ENCODE results near the gene ADM2.

The ADM2 gene

DNA sequence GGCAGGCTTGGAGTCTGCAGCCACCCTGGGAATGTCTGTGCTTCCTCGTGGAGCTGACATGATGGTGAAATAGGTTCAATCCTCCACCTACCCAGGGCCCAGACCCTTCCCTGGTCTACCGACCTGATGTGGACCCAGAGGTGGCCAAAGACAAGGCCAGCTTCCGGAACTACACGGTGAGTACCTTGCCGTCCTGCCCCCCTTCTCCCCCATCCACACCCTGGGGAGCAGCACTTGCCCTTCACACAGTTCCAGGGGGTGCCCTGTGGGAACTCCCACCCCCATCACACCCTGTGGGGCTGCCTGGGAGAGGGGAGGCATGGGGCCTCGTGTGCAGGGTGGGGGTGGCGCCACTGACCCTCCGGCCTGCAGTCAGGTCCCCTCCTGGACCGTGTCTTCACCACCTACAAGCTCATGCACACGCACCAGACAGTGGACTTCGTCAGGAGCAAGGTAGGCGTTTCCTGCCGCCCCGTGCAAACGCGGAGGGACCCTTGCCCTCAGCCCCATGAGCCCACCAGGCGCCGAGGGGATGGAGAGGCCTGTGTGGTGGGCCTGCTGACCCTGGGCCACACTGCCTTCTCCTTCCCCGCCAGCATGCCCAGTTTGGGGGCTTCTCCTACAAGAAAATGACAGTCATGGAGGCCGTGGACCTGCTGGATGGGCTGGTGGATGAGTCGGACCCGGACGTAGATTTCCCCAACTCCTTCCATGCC, 6.1 kb downstream of the ADM2 start:
- DNase-seq, result no peak

DNA sequence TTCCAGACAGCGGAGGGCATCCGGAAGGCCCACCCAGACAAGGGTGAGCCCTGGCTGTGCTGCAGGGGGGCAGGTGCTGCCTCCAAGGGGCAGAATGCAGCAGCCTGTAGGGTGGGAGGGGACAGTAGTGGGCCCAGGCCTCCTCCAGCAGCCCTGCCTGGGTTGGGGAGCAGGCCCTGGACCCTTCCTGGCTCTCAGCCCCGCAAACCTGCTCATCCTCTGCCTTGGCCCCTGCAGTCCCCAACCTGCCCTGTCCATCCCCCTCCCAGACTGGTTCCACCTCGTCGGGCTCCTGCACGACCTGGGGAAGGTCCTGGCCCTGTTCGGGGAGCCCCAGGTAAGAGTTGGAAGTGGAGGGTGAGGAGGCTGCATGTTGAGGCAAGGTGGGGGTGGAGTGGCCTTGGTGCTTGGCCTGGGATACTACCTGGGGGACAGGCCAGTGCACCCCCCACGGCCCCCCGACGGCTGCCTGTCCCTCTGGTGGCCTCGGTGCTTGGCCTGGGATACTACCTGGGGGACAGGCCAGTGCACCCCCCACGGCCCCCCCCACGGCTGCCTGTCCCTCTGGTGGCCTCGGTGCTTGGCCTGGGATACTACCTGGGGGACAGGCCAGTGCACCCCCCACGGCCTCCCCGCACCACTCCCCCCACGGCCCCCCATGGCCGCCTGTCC, 6.8 kb downstream of the ADM2 start:
- DNase-seq, result no peak

DNA sequence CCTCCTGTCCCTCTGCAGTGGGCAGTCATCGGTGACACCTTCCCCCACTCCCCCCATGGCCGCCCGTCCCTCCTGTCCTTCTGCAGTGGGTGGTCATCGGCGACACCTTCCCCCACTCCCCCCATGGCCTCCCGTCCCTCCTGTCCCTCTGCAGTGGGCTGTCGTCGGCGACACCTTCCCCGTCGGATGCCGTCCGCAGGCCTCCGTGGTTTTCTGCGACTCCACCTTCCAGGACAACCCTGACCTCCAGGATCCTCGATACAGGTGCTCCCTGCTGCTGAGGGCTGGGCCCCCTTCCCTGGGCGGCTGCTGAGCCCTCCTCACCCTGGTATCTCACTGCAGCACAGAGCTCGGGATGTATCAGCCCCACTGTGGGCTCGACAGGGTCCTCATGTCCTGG, 7.5 kb downstream of the ADM2 start:
- no peak for DNase-seq

DNA sequence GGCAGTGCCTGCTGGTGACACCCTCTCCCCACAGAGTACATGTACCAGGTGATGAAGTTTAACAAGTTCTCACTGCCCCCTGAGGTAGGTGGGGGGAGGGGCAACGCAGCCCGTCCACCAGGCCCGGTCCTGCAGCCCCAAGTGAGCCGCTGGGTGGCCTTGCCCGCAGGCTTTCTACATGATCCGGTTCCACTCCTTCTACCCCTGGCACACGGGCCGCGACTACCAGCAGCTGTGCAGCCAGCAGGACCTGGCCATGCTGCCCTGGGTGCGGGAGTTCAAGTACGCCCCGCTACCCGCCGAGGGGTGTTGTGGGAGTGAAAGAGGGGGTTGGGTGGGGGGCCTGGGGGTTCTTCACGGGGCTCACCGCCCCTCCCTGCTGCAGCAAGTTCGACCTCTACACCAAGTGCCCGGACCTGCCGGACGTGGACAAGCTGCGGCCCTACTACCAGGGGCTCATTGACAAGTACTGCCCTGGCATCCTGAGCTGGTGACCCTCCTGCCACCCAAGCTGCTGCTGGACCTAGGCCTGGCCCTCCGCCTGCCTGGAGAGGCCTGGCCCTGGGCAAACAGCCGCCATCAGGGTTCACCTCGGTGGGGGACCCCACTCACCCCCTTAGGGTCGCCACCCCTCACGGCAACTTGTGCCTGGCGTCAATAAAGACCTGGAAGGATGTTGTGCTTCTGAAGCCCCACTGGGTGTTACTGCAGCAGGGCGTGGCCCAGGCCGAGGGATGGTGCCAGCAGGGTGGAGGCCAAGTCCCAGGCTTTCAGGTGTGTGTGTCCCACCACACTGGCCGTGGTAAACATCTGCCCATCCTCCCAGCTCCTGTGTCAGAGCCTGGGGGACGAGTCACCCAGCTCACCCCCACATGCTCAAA, 8.3 kb downstream of the ADM2 start:
- no peak for DNase-seq

DNA sequence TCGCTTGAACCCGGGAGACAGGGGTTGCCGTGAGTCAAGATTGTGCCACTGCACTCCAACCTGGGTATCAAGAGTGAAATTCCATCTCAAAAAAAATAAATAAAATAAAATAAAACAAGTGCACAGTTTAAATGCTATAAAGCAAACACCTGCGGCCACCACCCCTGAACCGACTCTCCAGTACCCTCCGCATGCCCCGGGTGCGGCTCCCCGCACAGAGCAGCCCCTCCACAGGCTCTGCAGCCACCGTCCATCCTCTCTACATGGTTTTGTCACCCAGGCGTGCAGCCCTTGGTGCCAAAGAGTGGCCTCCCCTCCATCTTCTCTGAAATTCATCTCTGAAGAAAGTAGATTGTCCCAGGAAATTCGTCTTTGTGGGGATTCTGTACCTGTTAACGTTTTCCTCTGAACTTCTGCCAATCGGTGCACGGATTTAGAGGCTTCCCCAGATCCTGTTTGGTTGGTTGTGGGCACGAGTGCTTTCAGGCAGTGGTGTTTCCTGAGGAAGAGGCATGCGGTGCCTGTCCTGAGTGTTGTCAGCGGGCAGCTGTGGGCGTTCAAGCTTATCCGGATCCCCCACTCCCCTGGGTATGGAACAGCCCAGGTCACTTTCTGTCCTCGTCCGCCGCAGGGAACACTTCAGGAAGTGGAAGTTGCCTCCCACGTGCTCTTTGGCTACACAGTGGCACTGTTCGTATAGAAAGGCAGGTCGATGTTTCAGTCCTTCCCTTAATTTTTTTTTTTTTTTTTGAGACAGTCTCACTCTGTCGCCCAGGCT, 9.4 kb downstream of the ADM2 start:
- DNase-seq, result no peak

DNA sequence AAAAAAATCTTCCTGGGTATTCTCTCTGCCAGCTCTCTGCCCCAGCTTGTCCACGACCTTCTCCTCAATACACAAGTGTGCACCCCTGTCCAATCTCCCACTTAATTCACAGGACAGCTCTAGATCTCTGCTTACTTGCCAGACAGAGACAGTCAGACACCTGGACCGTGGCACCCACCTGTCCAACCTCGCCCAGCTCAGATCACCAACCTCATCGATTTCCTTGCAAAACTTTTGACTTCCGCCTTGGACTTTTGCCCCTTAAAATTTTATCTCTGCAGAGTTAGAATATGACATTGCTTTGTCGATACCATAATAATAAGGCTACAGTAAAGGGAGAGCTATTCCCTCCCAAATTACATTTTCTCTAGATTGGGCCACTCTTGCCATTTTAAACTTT, 15.8 kb downstream of the ADM2 start:
- DNase-seq, result no peak

DNA sequence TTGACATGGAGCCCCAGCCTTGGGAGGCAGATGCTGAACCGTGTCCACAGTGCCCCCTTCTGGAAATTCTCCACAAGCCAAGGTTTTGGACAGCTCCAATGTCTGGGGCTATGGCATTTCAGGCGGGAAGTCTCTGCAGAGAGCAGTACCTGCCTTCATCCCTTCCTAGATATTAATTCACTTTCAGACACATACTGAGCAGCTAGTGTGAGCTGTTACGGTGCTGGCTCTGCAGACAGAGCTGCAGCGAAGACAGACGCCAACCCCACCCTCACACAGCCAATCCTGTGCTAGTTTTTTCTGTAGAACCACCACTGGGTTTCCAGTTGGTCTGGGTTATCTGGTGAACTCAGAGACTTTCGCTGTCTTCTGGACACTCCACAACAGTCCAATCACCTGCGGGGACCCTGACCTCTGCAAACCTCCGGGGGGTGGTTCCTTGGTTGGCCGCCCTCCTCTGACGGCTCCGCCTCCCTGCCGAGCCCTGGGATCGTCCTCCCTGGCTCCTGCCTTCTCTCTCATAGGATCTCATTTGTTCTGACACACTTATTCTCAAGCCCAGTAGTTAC, 17.1 kb downstream of the ADM2 start:
- DNase-seq, result peak; percentile 81

DNA sequence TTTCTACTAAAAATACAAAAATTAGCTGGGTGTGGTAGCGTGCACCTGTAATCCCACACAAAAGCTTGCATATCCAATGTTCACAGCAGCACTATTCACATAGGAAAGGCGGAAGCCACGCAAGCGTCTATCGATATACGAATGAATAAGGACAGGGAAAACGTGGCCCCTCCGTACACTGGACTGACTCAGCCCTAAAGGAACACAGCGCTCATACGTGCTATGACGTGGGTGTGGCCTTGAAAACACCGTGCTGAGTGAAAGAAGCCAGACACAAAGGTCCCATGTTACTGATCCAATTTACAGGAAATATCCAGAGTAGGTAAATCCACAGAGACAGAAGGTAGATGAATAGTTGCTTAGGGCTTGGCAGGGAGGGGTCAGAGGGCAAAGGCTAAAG, 19.1 kb downstream of the ADM2 start:
- DNase-seq, result no peak

DNA sequence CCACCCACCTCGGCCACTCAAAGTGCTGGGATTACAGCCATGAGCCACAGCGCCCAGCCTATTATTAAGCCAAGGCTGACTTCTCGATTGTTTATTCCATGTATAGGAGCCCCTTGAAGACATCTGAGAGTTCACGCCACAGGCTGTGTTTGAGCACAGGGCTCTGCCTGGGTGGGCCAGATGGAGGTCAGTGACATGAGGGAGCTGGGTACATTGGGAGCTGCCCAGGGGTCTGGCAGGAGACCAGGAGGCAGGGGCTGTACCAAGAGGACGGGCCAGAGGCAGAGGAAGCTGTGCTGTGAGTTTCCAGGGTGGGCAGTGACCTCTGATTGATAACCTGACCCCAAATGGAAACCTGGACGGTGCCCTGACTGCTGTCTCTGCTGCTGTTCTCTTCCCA, 20.8 kb downstream of the ADM2 start:
- no peak for DNase-seq

DNA sequence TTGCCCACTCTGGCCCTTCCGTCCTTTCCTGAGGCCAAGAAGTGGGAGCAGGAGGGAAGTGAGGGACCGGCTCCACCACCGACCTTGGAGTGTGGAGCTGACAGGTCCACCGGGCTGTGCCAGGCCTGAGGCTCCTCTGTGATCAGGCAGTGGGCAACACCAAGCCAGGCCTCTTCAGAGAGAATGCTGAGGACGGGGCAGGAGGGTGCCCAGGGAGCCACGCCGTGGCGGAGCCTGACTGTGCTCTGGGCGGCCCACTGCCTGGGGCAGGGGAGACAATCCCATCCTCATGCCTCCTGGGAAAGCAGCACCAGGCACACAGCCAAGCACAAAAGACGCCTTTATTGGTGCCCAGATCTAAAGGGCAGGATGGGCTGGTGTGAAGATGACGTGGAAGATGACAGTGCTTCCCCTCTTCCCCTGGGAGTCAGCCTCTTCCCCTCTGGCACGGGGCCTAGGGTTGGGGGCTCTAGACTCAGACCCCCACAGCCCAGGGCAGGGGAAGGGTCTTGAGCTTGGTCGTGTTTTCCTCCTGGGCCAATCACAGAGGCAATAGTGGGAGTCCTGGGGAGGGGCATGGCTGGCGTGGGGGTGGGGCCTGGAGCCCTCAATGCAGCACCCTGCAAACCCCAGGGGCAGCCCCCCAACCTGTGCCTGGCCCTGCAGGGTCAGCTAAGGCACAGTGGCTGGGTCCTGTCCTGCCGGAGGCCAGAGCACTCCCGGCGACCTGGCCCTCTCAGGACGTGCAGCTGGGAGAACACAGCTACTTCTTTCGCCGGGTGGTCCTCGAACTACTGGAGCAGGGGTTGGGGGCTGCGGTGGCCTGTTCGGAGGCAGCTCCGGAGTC, 21.5 kb downstream of the ADM2 start:
- DNase-seq, result no peak

DNA sequence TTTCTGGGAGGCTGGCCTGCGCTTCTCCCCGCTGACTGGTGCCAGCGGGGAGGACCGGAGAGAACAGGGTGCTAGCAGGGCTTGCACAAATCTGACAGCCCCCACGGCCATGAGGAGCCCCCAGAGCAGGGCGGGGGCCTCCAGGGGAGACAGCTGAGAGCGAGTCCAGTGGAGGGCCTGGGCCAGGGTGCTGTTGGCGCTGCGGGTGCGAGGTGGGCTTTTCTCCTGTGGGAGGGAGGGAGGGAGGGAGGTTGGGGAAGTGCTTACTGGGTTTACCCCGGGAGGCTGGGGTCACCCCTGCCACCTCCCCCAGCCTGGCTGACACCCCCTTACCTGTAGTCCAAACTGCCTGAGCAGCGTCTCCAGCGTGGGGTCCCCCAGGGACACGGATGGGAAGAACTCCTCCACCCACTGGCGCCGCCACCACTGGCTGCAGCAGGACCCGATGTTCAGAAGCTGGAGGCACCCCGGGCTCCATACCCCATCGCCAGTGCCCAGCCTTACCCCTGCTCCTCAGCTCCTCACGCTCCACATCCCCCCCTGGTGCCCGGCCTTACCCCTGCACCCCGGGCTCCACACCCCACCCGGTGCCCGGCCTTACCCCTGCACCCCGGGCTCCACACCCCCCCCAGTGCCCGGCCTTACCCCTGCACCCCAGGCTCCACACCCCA, 22.3 kb downstream of the ADM2 start:
- peak; percentile 26 for DNase-seq

DNA sequence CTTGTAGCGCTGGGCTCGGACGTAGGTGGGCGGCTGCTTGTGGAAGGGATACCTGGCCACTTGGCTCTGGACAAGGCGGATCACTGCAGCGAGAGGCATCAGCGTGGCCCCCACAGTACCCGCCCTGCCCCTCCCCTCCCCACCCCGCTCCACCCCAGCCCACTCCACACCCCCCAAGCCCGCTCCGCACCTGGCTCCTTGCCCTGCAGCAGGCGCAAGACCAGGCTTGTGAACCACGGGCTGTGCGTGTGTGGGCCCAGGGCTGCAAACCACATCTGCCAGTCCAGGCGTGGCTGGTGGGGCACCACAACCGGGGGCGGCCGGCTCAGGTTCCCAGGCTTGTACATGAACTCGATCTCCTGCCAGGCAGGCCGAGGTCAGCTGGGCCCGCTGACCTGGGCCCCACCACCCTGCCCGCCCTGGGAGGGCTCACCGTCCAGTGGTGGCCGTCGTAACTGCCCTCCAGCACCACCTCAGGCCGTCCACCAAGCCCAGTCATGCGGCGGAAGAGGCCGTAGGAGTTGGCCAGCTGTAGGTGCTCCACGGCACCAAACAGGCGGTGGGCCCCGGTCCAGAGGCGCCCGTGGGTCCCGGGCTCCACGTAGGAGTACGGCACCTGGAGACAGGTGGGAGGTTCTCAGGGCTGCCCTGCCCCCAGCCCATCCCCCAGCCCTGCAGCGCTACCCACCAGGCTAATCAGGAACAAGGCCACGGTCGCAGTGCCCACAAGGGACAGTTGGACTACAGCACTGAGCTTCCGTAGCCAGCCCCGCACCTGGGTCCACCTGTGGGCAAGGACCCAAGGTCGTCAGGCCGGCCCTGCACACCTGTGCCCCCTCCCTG, 23.2 kb downstream of the ADM2 start:
- no peak for DNase-seq

DNA sequence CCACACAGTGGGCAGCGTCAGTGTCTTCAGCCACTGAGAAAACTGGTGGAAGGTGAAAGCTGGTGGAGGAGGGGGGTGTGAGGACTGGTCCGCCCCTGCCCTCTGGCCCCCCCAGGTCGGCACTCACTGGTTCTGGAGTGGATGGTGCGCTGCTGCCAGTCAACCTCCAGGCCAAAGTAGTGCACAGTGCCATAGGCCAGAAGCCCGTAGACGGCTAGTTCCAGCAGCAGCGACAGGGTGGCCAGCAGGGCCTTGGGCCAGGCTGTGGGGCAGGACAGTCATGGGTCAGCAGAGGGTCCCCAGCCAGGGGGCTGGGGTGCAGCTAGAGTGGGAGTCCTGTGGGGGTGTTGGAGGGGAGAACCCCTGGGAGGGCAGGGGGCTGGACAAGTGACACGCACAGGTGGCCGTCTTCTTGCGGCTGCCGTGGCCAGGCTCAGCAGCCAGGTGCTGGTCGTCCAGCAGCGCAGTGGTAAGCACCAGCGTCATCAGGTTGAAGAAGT, 24.0 kb downstream of the ADM2 start:
- no peak for DNase-seq

DNA sequence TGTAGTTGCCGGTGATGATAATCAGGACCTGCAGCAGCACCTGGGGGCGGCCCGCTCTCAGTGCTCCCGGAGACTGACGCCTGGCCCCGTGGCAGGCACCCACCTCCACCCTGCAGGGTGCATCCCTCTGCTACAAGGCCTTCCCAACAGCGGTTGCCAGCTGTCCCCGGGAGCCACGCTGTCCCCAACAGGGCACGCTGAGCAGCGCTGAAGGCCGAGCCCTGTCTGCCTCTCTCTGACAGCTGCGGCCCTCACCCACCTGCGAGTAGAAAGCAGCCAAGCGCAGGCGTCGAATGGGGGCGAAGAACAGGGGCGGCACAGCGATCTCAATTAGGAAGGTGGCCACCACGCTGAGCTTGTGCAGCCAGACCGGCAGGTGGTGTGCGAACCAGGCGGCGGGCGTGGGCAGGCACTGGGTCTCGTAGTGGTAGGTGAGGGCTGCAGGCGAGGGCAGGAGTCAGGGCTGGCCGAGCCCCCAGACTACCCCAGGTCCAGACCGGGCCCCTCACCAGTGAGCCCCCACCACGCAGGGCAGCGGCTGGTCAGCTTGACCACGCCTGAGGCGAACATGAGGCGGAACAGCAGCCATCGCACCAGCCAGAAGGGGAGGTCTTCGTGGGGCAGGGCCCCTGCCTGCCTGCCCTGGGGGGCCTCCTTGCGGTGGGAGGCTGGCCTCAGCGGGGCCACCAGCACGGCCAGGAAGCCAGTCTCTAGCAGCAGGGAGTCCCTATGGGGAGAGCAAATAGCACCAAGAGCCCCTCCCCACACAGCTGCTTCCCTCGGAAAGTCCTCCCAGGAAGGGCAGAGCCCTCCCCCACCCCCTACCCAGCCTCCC, 24.6 kb downstream of the ADM2 start:
- DNase-seq, result no peak

DNA sequence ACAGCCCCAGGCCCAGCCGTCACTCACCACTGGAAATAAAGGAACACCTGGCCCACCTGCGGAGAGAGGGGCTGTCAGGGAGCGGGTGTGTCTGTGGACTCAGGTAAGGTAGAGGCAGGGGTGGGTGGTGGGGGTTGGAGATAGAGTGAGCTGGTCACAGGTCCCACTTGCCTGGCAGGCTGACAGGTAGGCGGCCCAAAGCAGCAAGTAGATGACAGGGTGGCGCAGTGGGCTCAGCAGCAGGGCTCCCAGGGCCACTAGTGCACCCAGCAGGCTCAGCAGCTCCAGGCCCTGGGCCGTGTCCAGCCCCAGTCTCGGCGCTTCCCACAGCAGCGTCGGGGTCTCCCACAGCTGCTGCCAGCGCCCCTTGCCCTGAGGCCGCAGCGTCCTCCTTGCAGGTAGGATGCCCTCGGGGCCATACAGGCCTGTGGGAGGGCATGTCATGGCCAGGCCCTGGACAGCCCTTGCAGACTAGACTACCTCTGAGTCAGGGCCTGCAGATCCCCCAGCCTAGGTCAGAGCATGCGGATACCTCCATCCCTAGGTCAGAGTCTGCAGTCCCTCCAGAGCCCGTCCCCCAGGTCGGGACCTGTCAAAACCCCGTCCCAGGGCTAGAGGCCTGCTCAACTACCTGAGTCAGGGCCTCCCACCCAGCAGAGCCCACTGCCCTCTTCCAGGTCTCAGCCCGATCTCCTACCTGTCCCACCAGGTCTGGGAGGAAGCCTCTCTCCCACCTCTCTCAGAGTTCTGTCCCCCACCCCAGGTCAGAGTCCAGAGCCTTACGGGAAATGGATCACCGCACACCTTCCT, 25.5 kb downstream of the ADM2 start:
- DNase-seq, result no peak

DNA sequence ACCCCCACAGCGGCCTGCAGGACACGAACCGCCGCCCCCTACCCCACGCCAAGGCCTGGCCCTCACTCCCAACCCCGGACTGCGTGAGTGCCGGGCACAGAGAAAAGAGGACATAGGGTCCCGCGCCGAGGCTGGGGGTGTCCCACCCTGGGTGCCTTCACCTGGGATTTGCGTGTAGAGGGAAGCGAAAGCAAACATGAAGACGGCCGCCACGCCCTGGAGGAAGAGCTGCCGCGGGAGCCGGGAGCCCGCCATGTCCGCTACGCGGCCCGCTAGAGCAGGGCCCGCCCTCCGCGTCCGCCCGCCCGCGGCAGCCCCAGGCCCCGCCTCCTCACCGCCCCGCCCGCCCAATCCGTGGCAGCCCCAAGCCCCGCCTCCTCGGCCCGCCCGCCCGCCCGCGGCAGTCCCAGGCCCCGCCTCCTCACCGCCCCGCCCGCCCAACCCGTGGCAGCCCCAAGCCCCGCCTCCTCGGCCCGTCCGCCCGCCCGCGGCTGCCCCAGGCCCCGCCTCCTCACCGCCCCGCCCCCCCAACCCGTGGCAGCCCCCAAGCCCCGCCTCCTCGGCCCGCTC, 26.2 kb downstream of the ADM2 start, which contains the start of gene LMF2:
TSS of gene LMF2 (minus strand) at position 282 of the 570 bp plus-strand sequence. CDS start at position 255, 27 bp downstream.
- DNase-seq, result peak; percentile 94

All from activated CD4-positive, alpha-beta T cell treated with anti-CD3 and anti-CD28 coated beads, Interleukin-10, Interleukin-2, amounts not matched to agents 100 ng/mL and 50 ng/mL, durations not matched to agents 16 hours and 8 hours (primary cell).